HG02970 (cell line): ENCODE data around the gene PROP1.
"Not testable (repeated sequence)": the region's sequence is repeated elsewhere in the genome, so short reads cannot be mapped to it uniquely, and the experiment has no call there.

Source experiments
- ATAC-seq: cut with Tn5 transposase; IDR thresholded peaks from one replicate; pipeline ENCODE4 v1.9.1; 2021; ENCODE audit warnings: mild to moderate bottlenecking, moderate library complexity, moderate number of reproducible peaks; ENCODE audit not compliant: unreplicated experiment, low FRiP score

PROP1 gene

DNA sequence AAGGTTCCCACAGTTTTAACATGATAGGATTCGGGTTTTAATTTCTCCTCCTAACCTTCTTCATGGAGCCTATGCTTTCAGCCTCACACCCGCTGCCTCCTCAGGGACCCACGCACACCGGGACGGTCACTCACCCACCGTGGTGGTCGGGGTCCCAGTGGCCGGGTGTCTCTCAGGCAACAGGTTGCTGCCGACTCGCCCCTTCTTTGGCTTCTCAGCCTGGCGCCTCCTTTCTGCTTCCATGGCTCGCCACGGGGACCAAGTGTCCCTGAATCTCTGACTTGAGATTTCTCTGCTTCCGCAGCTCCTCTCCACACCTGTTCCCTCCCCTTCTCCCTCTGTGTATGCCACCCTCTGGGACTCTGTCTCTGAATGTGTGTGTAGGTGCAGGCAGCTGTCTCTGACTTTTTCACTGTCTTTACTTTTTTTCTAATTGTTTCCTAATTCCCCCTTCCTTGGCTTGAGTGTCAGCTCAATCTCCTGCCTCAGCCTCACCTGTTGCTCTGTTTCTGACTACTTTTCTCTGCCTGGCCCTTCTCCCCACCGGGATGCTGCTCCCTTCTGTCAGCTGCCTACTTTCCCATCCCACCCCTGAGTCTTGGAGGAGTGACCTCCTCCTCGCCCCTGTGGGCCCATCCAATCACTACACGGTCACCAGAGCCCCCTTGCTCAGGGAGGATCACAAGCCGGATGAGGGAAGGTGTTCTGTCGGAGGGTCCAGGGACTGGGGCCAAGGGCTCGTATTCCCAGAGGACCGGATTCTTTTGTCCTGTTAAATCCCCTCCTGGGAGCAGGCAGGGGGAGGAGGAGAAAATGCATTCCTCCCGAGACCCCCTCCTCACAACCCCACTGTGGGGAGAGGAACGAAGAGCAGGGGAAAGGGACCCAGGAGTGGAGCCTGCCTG, at the start of gene PROP1:
PROP1 (minus strand) TSS at position 552 of the 905 bp plus-strand sequence; CDS start at position 243, 309 bp downstream.
- ATAC-seq, result no peak

DNA sequence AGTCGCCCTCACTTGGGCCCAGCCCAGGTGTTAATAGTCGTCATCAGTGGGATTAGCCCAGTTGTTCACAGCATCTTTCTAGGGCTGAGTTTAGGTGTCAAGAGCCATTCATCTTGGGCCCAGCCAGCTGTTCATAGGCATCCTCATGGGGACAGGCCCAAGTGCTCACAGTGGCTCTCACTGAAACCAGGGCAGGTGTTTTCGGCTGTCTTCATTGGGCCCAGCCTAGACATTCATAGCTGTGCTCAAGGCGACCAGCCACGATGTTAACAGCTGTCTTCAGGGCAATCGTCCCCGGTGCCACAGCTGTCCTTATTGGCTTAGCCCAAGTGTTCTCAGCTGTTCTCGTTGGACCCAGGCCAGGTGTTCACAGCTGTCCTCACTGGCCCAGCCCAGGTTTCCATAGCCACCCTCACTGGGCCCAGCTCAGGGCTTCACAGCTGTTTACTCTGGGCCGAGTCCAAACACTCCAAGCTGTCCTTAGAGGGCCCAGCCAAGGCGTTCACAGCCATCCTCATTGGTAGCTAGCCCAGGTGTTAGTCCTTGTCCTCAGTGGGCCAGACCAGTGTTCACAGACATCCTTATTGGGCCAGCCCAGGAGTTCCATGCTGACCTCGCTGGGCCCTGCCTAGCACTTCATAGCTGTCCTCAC, 23.5 kb upstream of the PROP1 start:
- ATAC-seq, result not testable (repeated sequence)

DNA sequence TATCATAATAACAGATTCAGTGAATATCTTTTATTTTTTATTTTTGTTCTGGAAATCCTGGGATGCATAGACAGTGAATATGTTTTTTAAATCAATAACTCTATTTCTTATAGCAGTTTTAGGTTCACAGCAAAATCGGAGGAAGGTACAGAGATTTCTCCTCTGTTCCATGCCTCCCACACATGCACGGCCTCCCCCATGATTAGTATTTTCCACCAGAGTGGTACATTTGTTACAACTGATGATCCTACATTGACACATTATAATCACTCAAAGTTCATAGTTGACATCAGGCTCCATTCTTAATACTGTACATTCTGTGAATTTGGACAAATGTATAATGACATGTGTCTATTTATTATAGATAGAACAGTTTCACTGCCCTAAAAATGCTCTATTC, 16.7 kb upstream of the PROP1 start:
- not testable (repeated sequence) for ATAC-seq

DNA sequence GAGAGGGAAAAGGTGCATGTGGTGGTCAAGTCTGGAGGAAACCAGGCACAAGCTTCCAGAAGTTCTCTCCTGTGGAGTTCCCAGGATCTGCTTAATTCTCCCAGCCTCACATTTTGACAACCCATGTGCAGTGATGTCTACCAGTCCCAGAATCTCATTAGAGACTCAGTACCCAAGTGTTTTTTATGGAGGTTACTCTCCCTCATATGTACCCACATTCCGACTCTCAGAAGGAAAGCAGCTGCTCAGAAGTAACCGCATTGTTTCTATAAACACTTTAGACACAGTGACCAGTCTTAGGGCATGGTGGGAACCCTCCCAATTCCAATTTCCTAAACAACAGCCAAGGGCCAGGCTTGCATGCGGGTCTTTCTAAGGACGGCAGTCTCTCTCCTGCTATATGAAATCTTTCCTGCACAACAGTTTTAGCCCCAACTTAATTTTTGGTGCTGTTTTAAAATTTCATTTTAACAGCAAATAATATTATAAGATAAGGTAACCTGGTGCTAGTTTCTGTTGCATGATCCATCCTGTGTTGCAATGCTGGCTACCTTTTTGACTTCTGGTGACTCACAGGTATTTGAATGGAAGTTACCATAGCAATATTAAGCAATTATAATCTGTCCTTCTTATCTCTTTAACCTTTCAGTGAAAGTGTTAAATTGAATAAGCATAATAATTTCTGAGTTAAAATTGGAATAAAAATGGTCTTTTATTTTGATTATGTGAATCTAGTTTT, 15.9 kb upstream of the PROP1 start:
- not testable (repeated sequence) for ATAC-seq

DNA sequence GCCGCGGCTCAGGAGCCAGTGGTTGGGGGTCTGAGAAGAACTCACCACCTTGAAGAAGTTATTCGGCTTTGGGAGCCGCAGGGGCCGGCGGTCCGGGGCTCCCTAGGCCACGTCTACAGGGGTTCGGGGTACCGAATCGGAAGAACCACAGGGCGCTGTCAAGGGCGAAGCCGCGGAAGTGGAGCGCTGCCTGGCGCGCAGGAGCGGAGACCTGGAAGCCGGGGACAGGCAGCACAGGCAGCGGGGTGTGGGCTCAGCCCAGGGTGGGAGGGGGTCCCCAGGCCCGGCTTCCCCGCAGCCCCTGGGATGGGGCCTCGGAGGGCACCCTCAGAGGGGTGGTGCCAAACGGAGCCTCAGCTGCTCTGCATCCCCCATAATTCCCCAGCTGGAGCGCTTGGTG, 11.2 kb upstream of the PROP1 start:
- not testable (repeated sequence) for ATAC-seq

DNA sequence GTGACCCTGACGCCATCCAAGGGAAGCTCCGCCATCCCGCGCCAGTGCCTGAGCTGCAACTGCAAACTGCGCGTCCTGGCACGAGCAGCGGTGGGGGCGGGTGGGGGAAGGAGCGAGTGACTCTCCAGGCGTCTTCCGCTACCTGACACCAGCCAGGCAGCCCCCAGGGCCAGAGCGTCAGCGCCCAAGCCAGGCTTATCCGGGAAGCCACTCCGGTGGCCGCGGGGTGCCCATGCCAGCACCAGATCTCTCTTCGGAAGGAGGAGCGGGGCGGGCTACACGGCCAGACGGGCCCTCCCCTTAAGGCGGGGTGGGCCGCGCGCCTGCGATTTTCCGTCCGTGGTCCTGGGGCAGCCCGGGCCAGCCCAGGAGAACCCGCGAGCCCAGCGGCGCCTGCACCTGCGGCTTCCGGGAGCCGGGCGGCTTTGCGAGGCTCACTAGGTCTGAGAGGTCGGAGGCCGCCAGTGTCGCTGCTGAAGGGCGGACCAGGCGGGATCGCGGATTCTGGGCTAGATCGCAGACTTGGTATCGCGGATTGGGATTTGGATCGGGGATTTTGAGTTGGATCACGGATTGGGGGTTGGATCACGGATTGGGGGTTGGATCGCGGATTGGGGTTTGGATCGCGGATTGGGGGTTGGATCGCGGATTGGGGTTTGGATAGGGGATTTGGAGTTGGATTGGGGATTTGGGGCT, 10.6 kb upstream of the PROP1 start:
- not testable (repeated sequence) for ATAC-seq

DNA sequence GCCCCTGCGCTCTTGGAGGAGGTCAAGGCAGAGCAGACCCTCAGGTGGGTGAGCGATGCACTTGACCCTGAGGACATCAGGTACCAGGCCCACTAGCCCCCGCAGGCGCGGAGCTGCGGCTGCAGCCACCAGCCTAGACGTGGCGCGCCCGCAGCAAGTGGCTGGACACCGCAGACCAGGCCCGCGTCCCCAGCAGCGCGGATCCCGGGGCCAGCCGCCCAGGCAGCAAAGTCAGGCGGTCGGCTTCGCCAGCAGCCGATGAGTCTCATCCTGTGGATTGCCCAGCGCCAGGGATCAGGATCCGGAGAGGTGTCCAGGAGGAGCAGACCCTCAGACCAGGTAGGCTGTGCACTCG, 10.1 kb upstream of the PROP1 start:
- ATAC-seq, result not testable (repeated sequence)

DNA sequence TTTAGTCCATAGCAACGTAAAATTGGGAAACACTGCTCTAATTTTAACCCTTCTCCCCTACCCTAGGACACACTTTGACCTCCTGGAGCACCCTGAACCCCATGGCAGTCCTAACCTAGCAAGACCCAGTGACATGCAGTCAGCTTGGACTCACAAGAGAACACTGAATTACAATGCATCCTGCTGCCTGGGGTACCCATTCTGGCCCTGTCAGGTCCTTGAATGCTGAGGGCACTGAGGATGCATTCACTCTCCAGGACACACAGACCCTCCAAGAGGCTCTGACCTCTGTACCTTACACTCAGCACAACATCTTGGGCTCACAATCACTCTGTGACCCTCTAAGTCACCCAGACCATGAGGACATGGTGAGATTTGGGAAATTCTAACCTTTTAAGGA, 1.8 kb upstream of the PROP1 start:
- ATAC-seq, result no peak

DNA sequence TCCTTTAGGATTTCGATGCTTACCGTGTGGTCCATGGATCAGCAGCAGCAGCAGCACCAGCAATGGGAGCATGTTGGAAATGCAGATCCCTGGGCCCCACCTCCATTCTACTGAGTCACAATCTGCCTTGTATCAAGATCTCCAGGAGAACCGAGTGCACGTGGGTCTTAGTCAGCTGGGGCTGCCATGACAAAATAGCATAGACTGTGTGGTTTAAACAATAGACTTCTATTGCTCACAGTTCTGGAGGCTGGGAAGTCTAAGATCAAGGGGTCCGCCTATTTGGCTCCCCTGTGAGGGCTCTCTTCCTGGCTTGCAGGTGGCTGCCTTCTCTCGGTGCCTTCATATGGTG, 1.3 kb upstream of the PROP1 start:
- ATAC-seq, result no peak

DNA sequence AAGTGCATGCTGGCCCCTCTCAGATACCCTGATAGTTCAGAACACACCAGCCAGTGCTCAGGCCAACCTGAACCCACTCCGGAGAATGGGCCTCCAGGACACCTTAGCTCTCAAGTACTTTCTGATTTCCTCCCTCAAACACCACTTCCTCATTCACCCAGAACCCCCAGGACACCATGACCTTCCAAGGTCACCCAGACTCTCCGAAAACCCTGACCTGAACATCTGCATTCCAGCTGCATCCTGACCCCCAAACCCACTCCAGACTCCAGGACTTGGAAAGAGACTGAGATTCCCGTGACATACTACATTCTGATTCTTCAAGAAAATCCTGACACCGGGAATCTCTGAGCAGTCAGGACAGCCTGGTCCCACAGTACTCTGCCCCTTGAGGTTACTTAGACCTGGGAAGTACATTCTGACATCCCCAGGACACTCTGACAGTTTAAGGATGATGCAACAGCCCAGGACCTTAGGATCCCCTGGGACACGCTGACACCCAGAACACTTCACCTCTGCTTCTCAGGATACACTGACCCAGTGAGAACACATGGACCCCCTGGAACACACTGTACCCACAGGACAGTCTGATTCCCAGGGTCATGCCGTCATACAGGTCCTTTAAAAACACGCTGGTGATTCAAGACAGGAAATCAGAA, 747 bp upstream of the PROP1 start:
- ATAC-seq, result no peak

DNA sequence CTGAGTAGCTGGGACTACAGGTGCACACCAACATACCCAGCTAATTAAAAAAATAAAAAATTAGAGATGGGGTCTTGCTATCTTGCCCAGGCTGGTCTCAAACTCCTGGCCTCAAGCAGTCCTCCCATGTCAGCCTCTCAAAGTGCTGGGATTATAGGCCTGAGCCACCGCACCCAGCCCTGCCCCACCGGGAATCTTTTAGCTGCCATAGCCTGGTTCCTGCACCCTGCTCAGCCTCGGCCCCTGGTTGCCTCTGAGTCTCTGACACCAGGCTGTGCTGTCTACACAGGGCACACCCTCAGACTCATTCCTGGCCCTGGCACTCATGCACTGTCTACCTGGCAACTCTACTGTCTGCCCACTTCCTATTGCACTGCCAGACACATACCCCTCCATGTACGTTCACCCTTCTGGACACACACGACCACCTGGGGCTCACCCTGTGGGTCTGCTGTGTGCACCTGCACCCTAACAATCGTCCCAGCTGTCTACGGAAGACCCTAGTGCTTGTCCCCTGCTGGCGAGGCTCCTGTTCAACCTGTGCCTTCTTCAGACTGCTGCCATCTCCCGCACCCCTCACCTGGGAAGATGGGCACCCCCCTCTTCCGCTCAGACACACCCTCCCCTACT, 1.4 kb downstream of the PROP1 start:
- no peak for ATAC-seq

DNA sequence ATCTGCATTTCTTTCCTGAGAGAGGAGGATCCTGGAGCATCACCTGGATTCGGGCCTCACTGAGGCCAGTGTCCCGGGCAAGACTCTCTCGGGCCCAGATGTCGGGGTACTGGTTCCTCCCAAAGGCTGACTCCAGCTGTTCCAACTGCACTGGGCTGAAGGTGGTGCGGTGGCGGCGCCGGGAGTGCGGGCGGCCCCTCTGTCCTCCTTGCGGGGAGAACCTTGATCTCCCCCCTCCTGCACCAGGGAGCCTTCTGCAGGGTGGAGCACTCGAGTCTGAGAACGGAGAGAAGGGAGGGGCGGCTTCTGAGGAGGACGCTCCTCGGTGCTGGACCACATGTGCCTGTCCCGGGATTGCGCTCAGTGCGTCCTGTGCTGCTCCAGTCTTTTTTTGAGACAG, 2.0 kb downstream of the PROP1 start:
- no peak for ATAC-seq

DNA sequence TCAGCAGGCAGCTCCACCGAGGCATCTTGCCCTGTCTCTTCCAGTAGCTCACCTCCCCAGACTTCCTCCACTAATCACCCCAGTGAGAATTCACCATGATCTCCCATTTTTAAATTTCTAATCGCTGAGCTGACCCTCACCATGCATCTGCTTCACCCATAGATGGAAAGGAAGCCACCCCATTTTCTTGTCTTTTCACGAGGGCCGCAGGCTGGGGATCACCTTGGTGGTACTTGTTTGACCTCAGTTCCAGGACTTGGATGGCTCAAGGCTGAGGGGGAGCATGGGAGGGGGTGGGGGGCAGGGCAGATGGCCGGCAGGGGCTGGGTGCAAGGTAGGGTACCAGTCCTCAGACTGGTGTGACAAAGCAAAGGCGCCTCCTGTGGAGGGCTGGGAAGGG, 3.6 kb downstream of the PROP1 start:
- ATAC-seq, result no peak

DNA sequence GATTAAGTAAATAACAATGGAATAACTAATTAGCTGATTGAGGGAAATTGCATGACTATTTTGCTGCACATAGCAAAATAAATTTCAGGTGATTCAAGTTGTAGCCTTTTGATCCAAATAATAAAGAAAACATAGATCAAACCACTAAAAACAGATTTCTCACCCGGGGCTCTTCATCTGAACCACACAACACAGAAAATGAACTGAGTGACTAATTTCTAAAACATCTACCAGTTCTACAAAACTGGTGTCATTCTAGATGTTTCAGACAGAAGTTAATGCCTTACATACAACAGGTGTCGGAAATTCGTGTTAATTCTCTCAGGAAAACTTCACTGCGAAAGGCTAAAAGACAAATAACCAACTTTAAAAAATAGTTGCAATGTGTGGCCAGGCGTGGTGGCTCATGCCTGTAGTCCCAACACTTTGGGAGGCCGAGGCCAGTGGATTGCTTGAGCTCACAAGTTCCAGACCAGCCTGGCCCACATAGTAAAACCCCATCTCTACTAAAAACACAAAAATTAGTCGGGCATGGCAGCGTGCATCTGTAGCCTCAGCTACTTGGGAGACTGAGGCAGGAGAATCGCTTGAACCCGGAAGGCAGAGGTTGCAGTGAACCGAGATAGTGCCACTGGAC, 6.9 kb downstream of the PROP1 start:
- no peak for ATAC-seq

DNA sequence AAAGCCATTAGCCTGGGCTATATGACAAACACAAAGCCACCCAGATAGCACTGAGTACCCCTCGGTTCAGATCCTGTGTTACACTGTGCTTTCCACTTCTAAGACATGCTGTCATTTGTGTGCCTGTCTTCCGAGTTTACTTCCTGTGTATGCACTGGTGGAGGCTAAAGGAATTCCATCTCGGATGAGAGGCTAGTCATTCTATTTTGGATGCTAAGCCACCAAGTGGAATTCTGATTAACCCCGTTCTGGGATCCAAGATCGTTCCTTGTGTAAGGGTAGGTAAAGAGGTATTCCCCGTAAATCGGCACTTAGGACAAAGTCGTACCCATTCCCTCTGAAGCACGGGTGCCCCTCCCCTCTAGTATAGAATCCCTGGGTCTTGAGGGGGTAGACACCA, 8.7 kb downstream of the PROP1 start:
- no peak for ATAC-seq

DNA sequence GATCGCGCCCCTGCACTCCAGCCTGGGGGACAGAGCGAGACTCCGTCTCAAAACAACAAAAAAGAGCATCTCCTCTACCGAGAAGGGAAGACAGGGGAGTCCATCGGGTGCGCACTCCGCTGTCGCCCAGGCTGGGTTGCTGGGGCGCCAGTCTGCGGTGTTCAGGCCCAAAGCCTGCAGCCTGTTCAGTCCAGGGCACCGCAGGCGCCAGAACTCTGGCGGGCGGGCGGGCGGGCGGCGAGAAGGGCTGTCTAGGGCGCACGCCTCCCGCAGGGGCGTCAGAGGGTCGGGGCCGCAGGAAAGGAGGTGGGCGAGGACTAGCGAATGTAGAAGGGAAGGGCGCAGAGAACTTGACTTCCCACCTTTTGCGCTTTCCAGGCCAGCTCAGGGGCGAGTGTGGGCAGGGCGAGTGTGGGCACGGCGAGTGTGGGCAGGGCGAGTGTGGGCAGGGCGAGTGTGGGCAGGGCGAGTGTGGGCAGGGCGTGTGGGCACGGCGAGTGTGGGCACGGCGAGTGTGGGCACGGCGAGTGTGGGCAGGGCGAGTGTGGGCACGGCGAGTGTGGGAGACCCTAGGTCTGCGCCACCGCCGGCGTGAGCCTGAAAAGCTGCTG, 10.5 kb downstream of the PROP1 start:
- no peak for ATAC-seq

DNA sequence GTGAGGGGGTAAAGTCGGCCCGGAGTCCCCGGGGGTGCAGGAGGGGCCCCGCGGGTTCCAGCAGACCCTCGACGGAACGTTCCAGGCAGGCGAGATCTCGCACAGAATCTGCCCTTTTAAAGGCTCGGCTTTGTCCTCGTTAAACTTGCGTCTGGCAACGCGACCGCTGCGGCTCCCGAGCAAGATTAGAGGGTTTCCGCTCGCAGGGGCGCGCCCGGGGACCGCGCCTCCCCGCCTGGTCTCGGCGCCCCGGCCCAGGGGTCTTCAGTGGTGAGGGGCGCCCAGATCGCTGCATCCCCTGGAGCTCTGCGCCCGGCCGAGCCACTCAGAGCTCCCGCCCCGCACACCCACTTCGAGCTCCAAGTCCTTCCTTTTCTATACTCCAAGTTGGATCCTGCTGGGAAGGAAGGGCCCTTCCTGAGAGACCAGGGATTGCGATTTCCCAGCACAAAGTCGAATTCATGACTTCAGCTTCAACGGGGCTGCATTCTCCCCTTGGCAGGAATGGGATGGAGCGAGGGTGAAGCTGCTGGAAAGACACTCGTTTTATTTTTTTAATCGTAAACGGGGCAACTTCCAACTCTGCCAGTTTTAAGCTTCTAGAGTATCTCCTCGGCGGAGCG, 11.3 kb downstream of the PROP1 start:
- no peak for ATAC-seq

DNA sequence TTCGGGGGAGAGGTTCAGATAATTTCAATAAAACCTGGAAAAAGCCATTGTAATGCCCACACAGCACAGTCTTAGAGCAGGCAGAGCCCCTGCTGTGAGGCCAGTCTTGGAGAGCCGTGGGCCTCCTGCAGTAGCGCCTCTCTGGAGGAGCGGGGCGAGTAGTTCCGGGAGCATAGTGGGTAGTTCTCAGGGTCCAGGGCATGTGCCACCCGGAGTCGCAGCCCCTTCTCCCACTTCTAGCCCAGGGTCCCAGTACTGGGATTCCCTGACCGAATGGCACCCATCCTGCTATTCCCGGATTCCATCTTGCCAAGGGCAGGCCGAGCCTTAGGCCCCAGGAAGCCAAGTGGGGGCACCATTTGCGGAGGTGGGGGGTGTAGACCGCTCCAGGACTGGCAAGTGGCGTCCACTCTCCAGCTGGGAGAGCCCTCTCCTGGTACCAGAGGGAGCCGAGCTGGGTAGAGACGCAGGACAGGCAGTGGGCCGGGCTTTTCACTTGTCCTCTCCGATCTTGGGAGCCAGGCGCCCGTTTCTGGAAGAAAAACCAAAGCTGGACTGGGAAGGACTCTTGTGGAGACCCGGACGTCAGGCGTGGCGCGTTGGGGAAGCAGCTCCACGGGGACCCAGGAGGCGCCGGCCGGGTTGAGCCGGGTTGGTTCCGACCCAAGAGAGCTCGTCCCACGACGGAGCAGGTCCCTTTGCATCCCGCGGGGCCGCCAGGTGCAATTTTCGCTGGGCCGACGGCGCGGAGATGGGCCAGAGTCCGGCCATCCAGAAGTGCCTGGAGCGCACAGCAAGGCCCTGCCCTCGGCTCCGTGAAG, 12.1 kb downstream of the PROP1 start:
- ATAC-seq, result no peak
